Loucy (cell line): ENCODE data around the gene NOL9.

Experiments
- CTCF ChIP-seq: fragments of 200-600 bp; sonication (generic); conservative IDR thresholded peaks from 2 replicates; pipeline ENCODE4 v1.5.1; 2014; ENCODE audit warnings: mild to moderate bottlenecking, antibody characterized with exemption, low read length
- EZH2phosphoT487 ChIP-seq: fragments of 200-600 bp; IDR thresholded peaks from 2 replicates; pipeline ENCODE4 v1.6.1; 2018; ENCODE audit warnings: antibody characterized with exemption, mild to moderate bottlenecking, moderate library complexity, borderline replicate concordance

- no peak for TF ChIP-seq CTCF
- no peak for TF ChIP-seq EZH2phosphoT487
Measured at GRCh38 chr1:6593810-6594209, 39.5 kb upstream of the NOL9 start.
